A673 (cell line): ENCODE measurements around the gene FBXO10. TPM values are rescaled to one million over a fixed set of nuclear protein-coding genes. Genes with fewer than 3 reads are reported as not detected.

ENCODE experiments used
- BruUV-seq: library from RNA; stranded (reverse); fragments of 400-500 nt; replicated peaks from 2 replicates; lab custom pipeline; 2021; lab: Mats Ljungman, UMichigan
- CTCF ChIA-PET: fragments of 300-600 bp; sonication (Branson Sonifier 250); formaldehyde crosslinking; loops from one replicate; lab custom pipeline; 2022; ENCODE audit warnings: antibody characterized with exemption; lab: Charles Lee
- POLR2A ChIA-PET: fragments of 300-600 bp; sonication (Branson Sonifier 250); formaldehyde crosslinking; loops from one replicate; lab custom pipeline; 2022; ENCODE audit warnings: antibody characterized with exemption; ENCODE audit not compliant: low non-redundant PET; lab: Charles Lee
- DNase-seq: peaks from one replicate; pipeline ENCODE4 v3.0.0-alpha.2; 2015; ENCODE audit warnings: low spot score
- H3K27ac ChIP-seq: fragments of 200-600 bp; sonication (generic); 2 replicates; pipeline ENCODE4 v1.5.1; 2016; ENCODE audit warnings: mixed run types, low read depth, mild to moderate bottlenecking, mixed read lengths, antibody characterized with exemption, low read length; ENCODE audit not compliant: poor library complexity, severe bottlenecking
- H3K27me3 ChIP-seq: fragments of 200-600 bp; sonication (generic); replicated peaks from 2 replicates; pipeline ENCODE4 v1.6.1; 2017; ENCODE audit warnings: mixed run types, low read depth, mild to moderate bottlenecking, mixed read lengths, antibody characterized with exemption, low read length; ENCODE audit not compliant: insufficient read depth, poor library complexity
- H3K36me3 ChIP-seq: fragments of 200-600 bp; sonication (generic); 2 replicates; pipeline ENCODE4 v1.6.1; 2016; ENCODE audit warnings: mixed run types, mild to moderate bottlenecking, mixed read lengths, antibody characterized with exemption, low read length; ENCODE audit not compliant: insufficient read depth, poor library complexity, severe bottlenecking
- H3K4me1 ChIP-seq: fragments of 200-600 bp; sonication (generic); 2 replicates; pipeline ENCODE4 v1.6.1; 2017; ENCODE audit warnings: mixed run types, mild to moderate bottlenecking, mixed read lengths, antibody characterized with exemption, low read length; ENCODE audit not compliant: insufficient read depth, poor library complexity, severe bottlenecking
- H3K4me3 ChIP-seq: fragments of 200-600 bp; sonication (generic); 2 replicates; pipeline ENCODE4 v1.5.1; 2016; ENCODE audit warnings: low read depth, mixed run types, mild to moderate bottlenecking, mixed read lengths, low read length; ENCODE audit not compliant: poor library complexity, severe bottlenecking
- H3K9me3 ChIP-seq: fragments of 200-600 bp; sonication (generic); 2 replicates; pipeline ENCODE4 v1.6.1; 2016; ENCODE audit warnings: mixed run types, low read depth, mild to moderate bottlenecking, mixed read lengths, antibody characterized with exemption, low read length; ENCODE audit not compliant: poor library complexity, severe bottlenecking
- CTCF ChIP-seq: fragments of 300-800, 200-600 bp; sonication (generic); conservative IDR thresholded peaks from 2 replicates; pipeline ENCODE4 v1.5.1; 2017; ENCODE audit warnings: low read depth, mild to moderate bottlenecking, antibody characterized with exemption, low read length, moderate library complexity, mixed read lengths
- EZH2 ChIP-seq: fragments of 200-600 bp; sonication (generic); IDR thresholded peaks from 2 replicates; pipeline ENCODE4 v1.6.1; 2017; ENCODE audit warnings: borderline replicate concordance, low read depth, mild to moderate bottlenecking, mixed read lengths, antibody characterized with exemption, low read length; ENCODE audit not compliant: poor library complexity, severe bottlenecking
- intact Hi-C: fragments of 100-400 bp; cut with micrococcal nuclease; formaldehyde crosslinking; loops from one replicate; pipeline ENCODE4 v1.10.0; 2022; ENCODE audit not compliant: unreplicated experiment
- total RNA-seq: library from RNA; stranded (reverse); gene quantifications from 2 replicates; pipeline ENCODE4 v1.2.3, GENCODE V29; 2021

The FBXO10 gene
- total RNA-seq, 1 experiment from 2014 or later: 14.5 TPM

DNA sequence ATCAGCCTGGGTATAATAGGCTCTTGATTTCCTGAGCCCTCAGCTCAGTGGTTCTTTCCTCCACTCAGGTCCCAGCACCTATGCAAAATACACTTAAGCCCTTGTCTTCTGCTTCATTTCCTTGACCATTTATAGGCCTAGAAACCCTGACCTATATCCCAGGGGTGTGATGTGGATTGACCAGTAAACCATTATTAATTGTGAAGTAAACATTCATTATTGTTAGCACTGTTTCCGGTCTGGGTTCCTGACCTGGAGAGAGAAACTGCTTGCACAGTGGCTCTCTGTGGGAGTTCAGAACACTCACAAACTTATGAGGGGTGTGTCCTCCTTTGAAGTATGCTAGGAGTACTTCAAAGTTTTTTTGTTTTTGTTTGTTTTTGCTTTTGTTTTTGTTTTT is 35.8 kb upstream of the FBXO10 start:
- Histone ChIP-seq H3K36me3 (no peaks in the 10 kb centered on the region), H3K4me3 (no peak overlapping the region), H3K27ac (no peak overlapping the region), H3K4me1 (no peaks in the 10 kb centered on the region), H3K9me3 (no peaks in the 10 kb centered on the region), H3K27me3 (no peaks in the 10 kb centered on the region)
- intact Hi-C loops: no loop called here
- CTCF ChIA-PET: no interaction called here
- TF ChIP-seq CTCF (no peak), EZH2 (no peak)
- no TSS peak for BruUV-seq
- POLR2A ChIA-PET: no interaction called here
- no peak for DNase-seq

GRCh38 chr9:37611014-37611413 is 34.8 kb upstream of the FBXO10 start:
- POLR2A ChIA-PET: no interaction called here
- Histone ChIP-seq H3K4me1 (no peaks in the 10 kb centered on the region), H3K27me3 (peaks cover 3% of the 10 kb centered on the region), H3K9me3 (no peaks in the 10 kb centered on the region), H3K36me3 (no peaks in the 10 kb centered on the region), H3K27ac (no peak overlapping the region), H3K4me3 (no peak overlapping the region)
- no TSS peak for BruUV-seq
- TF ChIP-seq EZH2 (no peak), CTCF (no peak)
- intact Hi-C loops: no loop called here
- DNase-seq: no peak
- CTCF ChIA-PET: no interaction called here

DNA sequence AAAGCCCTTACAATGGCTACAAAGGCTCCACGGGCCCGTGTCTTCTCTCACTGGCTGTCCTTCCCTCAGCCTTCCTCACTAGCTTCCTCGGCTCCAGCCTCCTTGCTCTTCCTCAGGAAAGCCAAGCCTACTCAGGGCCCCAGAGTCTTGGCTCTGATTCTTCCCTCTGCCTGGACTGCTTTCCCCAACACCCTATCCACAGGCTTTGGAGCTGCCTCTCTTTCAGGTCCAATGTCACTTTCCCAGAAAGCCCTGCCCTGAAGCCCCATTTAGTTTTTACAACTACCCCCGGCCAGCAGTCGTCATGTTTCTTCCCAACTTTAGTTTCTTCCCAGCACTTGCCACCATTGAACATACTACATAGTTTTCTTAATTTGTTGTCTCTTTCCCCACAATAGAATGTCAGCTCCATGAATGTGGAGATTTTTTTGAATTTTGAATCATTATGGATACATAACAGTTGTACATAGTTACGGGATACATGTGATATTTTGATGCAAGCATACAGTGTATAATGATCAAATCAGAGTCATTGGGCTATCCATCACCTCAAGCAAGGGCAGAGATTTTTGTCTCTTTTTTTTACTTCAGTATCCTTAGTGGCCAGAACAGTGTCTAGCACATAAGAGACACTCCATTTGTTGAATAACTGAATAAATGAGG is 33.7 kb upstream of the FBXO10 start:
- H3K4me1 ChIP-seq: no peaks in the 10 kb centered on the region
- peaks cover 5% of the 10 kb centered on the region for H3K27me3 ChIP-seq
- CTCF ChIA-PET: no interaction called here
- no peak for TF ChIP-seq EZH2
- TF ChIP-seq CTCF: no peak
- intact Hi-C loops: loop anchor here (5.0 to 10.0 kb wide), 2 partner anchors 55 to 132 kb away; no protein-coding TSS in a partner anchor
- H3K9me3 ChIP-seq: no peaks in the 10 kb centered on the region
- H3K27ac ChIP-seq: no peak overlapping the region
- H3K36me3 ChIP-seq: no peaks in the 10 kb centered on the region
- POLR2A ChIA-PET: no interaction called here
- no peak for DNase-seq
- no TSS peak for BruUV-seq
- no peak overlapping the region for H3K4me3 ChIP-seq
